A549 (cell line): ENCODE results near the gene EEF2.

Experiments used
- EHMT2 ChIP-seq: fragments of 200-600 bp; sonication (generic); IDR thresholded peaks from 2 replicates; pipeline ENCODE4 v1.6.1; 2016; ENCODE audit warnings: antibody characterized with exemption, low read depth, mild to moderate bottlenecking, moderate library complexity
- EP300 ChIP-seq, 2 experiments: fragments of >200 bp; sonication (Bioruptor Twin); formaldehyde crosslinking; IDR thresholded peaks; 2 replicates in 1 of 2; 3 replicates in 1 of 2; pipeline ENCODE4 v1.6.1; 2016 to 2017
- ESRRA ChIP-seq: fragments of 150-350 bp; IDR thresholded peaks from 2 replicates; pipeline ENCODE4 v1.6.1; 2014; ENCODE audit warnings: mild to moderate bottlenecking, low read length, borderline replicate concordance
- HDAC2 ChIP-seq: fragments of 200-600 bp; sonication (generic); IDR thresholded peaks from 2 replicates; pipeline ENCODE4 v1.6.1; 2016
- MAZ ChIP-seq: fragments of 150-350 bp; IDR thresholded peaks from 2 replicates; pipeline ENCODE4 v1.6.1; 2014; ENCODE audit warnings: antibody characterized with exemption, low read depth, low read length, borderline replicate concordance
- NR3C1 ChIP-seq: fragments of >200 bp; sonication (Bioruptor Twin); formaldehyde crosslinking; IDR thresholded peaks from 3 replicates; pipeline ENCODE4 v1.6.1; 2017
- POLR2A ChIP-seq: IDR thresholded peaks from 2 replicates; pipeline ENCODE4 v1.6.1; 2012; ENCODE audit warnings: mild to moderate bottlenecking, low read length
- RCOR1 ChIP-seq: fragments of 150-350 bp; IDR thresholded peaks from 2 replicates; pipeline ENCODE4 v1.6.1; 2014; ENCODE audit warnings: antibody characterized with exemption, low read length, low read depth
- SMC3 ChIP-seq: fragments of >200 bp; sonication (Bioruptor Twin); formaldehyde crosslinking; IDR thresholded peaks from 3 replicates; pipeline ENCODE4 v1.6.1; 2018; ENCODE audit warnings: inconsistent platforms
- TF ChIP-seq, protein P1 (sequence below): fragments of >200 bp; sonication (Bioruptor Twin); formaldehyde crosslinking; IDR thresholded peaks from 3 replicates; pipeline ENCODE4 v1.5.1; 2016
- TF ChIP-seq, protein P2 (sequence below): fragments of >200 bp; sonication (Bioruptor Twin); formaldehyde crosslinking; IDR thresholded peaks from 3 replicates; pipeline ENCODE4 v1.6.1; 2016
- TF ChIP-seq, protein P3 (sequence below): fragments of 200-600 bp; sonication (generic); IDR thresholded peaks from 2 replicates; pipeline ENCODE4 v1.6.1; 2016; ENCODE audit warnings: antibody characterized with exemption, mild to moderate bottlenecking, moderate library complexity

DNA sequence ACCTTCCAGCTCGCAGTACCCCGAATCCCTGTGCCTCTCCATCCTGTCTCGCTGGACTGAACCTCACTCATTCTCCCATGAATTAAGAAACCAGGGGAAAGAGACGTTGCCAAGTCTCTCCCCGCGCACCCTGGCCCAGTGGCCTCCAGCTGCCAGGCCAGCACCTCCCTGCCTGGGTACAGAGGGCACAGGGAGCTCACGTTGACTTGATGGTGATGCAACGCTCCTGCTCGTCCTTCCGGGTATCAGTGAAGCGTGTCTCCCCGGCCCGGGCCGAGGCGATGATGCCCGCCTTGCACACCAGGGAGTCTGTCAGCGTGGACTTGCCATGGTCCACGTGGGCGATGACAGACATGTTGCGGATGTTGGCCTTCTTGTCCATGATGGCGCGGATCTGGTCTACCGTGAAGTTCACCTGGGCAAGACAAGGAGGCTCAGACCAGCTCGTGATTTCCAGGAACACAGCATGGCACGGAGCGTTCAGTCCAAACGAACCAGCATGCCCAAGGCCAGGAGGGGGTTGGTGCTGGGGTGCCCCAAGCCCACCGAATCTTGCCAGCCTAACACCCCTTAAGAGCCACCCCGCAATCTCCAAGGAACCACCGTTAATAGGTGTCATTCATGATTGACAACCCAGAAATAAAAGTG, 1.2 kb downstream of the EEF2 start:
- TF ChIP-seq ESRRA (no peak), POLR2A (no peak), SMC3 (no peak), EP300 (IDR thresholded peaks at IDR 0.05) (no peak), RCOR1 (no peak), MAZ (no peak), NR3C1 (no peak), HDAC2 (no peak), EHMT2 (no peak)
- TF ChIP-seq, protein P1, sequence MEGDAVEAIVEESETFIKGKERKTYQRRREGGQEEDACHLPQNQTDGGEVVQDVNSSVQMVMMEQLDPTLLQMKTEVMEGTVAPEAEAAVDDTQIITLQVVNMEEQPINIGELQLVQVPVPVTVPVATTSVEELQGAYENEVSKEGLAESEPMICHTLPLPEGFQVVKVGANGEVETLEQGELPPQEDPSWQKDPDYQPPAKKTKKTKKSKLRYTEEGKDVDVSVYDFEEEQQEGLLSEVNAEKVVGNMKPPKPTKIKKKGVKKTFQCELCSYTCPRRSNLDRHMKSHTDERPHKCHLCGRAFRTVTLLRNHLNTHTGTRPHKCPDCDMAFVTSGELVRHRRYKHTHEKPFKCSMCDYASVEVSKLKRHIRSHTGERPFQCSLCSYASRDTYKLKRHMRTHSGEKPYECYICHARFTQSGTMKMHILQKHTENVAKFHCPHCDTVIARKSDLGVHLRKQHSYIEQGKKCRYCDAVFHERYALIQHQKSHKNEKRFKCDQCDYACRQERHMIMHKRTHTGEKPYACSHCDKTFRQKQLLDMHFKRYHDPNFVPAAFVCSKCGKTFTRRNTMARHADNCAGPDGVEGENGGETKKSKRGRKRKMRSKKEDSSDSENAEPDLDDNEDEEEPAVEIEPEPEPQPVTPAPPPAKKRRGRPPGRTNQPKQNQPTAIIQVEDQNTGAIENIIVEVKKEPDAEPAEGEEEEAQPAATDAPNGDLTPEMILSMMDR: no peak
- TF ChIP-seq, protein P2, sequence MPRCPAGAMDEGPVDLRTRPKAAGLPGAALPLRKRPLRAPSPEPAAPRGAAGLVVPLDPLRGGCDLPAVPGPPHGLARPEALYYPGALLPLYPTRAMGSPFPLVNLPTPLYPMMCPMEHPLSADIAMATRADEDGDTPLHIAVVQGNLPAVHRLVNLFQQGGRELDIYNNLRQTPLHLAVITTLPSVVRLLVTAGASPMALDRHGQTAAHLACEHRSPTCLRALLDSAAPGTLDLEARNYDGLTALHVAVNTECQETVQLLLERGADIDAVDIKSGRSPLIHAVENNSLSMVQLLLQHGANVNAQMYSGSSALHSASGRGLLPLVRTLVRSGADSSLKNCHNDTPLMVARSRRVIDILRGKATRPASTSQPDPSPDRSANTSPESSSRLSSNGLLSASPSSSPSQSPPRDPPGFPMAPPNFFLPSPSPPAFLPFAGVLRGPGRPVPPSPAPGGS: no peak
- TF ChIP-seq, protein P3, sequence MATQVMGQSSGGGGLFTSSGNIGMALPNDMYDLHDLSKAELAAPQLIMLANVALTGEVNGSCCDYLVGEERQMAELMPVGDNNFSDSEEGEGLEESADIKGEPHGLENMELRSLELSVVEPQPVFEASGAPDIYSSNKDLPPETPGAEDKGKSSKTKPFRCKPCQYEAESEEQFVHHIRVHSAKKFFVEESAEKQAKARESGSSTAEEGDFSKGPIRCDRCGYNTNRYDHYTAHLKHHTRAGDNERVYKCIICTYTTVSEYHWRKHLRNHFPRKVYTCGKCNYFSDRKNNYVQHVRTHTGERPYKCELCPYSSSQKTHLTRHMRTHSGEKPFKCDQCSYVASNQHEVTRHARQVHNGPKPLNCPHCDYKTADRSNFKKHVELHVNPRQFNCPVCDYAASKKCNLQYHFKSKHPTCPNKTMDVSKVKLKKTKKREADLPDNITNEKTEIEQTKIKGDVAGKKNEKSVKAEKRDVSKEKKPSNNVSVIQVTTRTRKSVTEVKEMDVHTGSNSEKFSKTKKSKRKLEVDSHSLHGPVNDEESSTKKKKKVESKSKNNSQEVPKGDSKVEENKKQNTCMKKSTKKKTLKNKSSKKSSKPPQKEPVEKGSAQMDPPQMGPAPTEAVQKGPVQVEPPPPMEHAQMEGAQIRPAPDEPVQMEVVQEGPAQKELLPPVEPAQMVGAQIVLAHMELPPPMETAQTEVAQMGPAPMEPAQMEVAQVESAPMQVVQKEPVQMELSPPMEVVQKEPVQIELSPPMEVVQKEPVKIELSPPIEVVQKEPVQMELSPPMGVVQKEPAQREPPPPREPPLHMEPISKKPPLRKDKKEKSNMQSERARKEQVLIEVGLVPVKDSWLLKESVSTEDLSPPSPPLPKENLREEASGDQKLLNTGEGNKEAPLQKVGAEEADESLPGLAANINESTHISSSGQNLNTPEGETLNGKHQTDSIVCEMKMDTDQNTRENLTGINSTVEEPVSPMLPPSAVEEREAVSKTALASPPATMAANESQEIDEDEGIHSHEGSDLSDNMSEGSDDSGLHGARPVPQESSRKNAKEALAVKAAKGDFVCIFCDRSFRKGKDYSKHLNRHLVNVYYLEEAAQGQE: no peak
